Ishikawa (cell line): ENCODE measurements around the gene GUCD1.

ENCODE experiments used
- MAX ChIP-seq: IDR thresholded peaks from 2 replicates; pipeline ENCODE4 v1.6.1; 2012
- NFIC ChIP-seq: IDR thresholded peaks from 2 replicates; pipeline ENCODE4 v1.6.1; 2012
- RAD21 ChIP-seq: IDR thresholded peaks from 2 replicates; pipeline ENCODE4 v1.6.1; 2012; ENCODE audit warnings: low read depth
- TAF1 ChIP-seq: IDR thresholded peaks from 2 replicates; pipeline ENCODE4 v1.6.1; 2012; ENCODE audit warnings: low read depth, mild to moderate bottlenecking
- YY1 ChIP-seq: IDR thresholded peaks from 2 replicates; pipeline ENCODE4 v1.6.1; 2012; ENCODE audit warnings: low read depth

DNA sequence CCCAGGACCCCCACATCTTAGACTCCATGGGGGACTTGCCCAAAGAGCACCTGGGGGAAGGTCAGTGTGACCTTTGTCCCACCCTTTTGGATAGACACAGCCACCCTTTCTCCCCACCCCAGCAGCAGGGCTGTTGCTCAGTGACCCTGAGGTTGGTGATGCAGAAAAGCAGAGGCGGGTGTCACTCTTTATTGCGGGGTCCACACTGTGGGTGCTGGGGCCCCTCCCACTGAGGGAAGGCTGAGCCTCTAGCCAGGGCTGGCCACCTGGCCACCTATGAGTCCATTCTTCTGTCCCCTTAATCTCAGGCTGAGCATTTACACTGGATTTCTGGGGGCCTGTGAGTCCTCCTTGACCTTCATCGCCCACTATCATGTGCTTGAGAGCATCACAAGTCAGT lies 30.5 kb upstream of the GUCD1 start:
- TF ChIP-seq RAD21 (no peak), NFIC (no peak), YY1 (no peak), TAF1 (no peak), MAX (no peak)
